A549 treated with CpdA at 1 μM for 4 hours (cell line): ENCODE results near the gene ATF6. TPM values are rescaled to one million over a fixed set of nuclear protein-coding genes. Genes with fewer than 3 reads are reported as not detected.

Experiments used
- total RNA-seq: library from RNA; stranded (reverse); fragments of 200-300 nt; extraction: Qiagen RNA extraction; gene quantifications from 5 replicates; pipeline ENCODE4 v1.2.3, GENCODE V29; 2022; ENCODE audit warnings: low read depth

ATF6 gene, protein sequence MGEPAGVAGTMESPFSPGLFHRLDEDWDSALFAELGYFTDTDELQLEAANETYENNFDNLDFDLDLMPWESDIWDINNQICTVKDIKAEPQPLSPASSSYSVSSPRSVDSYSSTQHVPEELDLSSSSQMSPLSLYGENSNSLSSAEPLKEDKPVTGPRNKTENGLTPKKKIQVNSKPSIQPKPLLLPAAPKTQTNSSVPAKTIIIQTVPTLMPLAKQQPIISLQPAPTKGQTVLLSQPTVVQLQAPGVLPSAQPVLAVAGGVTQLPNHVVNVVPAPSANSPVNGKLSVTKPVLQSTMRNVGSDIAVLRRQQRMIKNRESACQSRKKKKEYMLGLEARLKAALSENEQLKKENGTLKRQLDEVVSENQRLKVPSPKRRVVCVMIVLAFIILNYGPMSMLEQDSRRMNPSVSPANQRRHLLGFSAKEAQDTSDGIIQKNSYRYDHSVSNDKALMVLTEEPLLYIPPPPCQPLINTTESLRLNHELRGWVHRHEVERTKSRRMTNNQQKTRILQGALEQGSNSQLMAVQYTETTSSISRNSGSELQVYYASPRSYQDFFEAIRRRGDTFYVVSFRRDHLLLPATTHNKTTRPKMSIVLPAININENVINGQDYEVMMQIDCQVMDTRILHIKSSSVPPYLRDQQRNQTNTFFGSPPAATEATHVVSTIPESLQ
- 11.4 to 13.5 TPM (median 12.3 TPM) in 5 replicates for total RNA-seq

DNA sequence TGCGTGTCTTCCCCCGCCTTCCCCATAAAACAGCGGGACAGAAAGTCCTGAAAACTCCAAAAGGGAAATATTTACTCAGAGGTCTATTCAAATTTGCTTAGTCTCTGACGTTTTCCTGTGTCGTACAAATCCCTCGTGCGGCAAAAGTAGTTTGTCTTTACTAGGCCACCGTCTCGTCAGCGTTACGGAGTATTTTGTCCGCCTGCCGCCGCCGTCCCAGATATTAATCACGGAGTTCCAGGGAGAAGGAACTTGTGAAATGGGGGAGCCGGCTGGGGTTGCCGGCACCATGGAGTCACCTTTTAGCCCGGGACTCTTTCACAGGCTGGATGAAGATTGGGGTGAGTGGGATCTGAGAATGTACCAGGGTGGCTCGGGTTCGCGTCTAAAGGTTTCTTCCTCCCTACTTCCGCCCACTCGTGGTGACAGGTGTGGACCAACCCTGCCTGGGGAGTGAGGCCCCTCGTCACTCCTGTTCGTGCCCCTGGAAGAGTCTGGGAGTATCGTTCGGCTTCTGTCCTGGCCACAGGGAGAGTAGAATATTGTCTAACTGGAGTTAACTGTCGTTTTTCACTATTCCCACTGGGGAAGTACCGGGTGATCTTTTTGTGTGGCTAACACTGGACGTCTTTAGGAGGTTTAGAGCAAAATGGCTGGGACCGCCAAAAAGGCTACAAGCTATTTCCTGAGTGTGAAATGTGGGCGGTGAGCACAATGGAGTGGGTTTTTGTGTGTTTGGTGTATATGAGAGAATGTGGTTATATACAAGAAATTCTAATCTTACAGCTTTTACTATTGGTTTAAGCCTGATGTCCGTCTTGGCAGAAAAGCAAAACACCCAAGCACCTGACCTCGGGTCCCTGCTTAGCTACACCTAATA lies at the start of gene ATF6:
Gene ATF6 (plus strand): TSS at position 219 of the 880 bp plus-strand sequence. CDS start 41 bp downstream, at position 260.

DNA sequence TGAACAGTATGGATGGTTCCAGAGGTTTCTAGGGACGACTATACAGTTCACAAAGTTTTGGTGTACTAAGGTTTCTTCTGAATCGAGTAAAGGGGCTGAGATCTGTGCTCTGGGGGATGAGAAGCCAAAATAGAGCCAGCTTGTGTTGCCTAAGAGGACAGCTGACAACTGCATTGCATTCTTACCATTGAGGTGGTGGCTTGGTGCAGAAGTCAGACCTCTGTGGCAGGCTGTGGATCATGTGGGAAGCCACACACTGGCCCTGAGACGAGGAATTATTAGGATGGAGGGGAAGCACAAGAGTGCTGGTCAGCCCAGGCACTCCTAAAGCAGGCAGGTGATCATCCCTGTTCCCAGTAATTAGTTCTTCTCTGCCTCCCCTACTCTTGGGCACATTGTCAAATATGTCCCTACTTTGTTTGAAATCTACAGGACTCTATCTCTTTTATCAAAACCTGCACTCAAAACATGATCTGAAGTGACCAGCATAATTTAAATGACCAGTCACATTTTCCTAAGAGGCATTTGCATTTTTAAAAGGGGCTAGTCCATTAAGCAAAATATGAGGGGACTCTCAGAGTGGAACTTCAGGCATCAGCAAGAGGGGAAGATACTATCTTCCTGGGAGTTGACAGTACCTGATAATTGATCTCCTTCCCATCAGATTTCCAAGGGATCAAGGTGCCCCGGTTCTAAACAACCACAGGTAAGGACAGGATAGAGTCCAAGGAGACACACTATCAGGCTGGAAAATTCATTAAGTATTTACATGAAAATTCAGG lies 45.0 kb upstream of the ATF6 start, which contains the start of gene FCRLB:
Gene FCRLB (plus strand): TSS at position 589 of the 782 bp plus-strand sequence. CDS start 1,129 bp downstream, outside the sequence.

DNA sequence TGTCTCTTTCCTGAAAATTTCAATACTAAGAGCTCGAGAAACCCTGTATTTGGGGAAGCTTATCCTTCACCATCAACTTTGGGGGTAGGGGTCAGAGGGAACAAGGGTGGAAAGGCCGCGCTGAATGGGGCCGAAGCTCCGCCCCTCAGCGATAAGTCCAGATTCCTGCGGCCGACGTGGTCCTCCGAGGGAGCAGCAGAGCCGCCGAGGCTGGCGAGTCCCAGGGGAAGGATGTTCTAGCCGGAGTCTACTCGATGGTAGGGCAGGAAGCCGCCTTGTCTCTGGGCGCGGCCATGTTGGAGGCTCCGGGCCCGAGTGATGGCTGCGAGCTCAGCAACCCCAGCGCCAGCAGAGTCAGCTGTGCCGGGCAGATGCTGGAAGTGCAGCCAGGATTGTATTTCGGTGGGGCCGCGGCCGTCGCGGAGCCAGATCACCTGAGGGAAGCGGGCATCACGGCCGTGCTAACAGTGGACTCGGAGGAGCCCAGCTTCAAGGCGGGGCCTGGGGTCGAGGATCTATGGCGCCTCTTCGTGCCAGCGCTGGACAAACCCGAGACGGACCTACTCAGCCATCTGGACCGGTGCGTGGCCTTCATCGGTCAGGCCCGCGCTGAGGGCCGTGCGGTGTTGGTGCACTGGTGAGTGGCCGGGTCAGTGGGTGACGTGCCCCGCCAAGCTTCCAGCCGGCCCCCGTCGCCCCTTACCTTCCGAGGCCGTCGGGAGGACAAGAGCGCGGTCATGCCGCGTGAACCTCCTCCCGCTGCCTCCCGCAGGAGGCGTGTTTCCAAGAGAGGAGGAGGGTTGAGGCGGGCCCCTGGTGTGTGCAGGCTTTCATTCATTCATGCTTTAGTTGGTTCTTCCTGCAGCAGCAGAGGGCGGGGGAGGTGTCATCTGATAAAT lies 16.4 kb upstream of the ATF6 start, which contains the start of gene DUSP12:
Gene DUSP12 (plus strand): TSS at position 278 of the 899 bp plus-strand sequence. CDS start 16 bp downstream, at position 294.

Other genes starting within 250 kb of the ATF6 start
- gene HSPA6, start 241.8 kb upstream of the ATF6 start, total RNA-seq: 1.4 to 11.8 TPM (median 3.5 TPM) in 5 replicates
- not detected in 5 replicates for gene FCGR3A, start 216.5 kb upstream of the ATF6 start, total RNA-seq
- not detected in 5 replicates for gene FCGR3B, start 135.1 kb upstream of the ATF6 start, total RNA-seq
- gene FCGR2B, start 103.2 kb upstream of the ATF6 start, total RNA-seq: not detected in 5 replicates
- gene FCRLA, start 59.1 kb upstream of the ATF6 start, total RNA-seq: 0.03 TPM in 1 of 5 replicates, not detected in the others
- gene FCRLB, start 44.8 kb upstream of the ATF6 start, total RNA-seq: 1.2 to 1.9 TPM (median 1.7 TPM) in 5 replicates
- gene DUSP12, start 16.5 kb upstream of the ATF6 start, total RNA-seq: 43.7 to 53.6 TPM (median 44.5 TPM) in 5 replicates